H9 (cell line): ENCODE measurements around the gene RBM3. TPM values are rescaled to one million over a fixed set of nuclear protein-coding genes. Genes with fewer than 3 reads are reported as not detected.

Experiments used
- DNase-seq: peaks from one replicate; pipeline ENCODE4 v3.0.0-alpha.2; 2017
- H2AFZ ChIP-seq: one replicate; pipeline ENCODE4 v1.6.1; 2013; ENCODE audit warnings: mild to moderate bottlenecking, low read length, control low read depth, moderate library complexity
- H2AK5ac ChIP-seq: 2 replicates; pipeline ENCODE4 v1.6.1; 2013; ENCODE audit warnings: low read length, control low read depth, mixed read lengths; ENCODE audit not compliant: insufficient read length
- H2BK120ac ChIP-seq: one replicate; pipeline ENCODE4 v1.6.1; 2013; ENCODE audit warnings: low read depth, mild to moderate bottlenecking, low read length, control low read depth, inconsistent platforms; ENCODE audit not compliant: poor library complexity, severe bottlenecking
- H2BK12ac ChIP-seq: 2 replicates; pipeline ENCODE4 v1.6.1; 2013; ENCODE audit warnings: low read length, control low read depth, mixed read lengths, low read depth; ENCODE audit not compliant: insufficient read length
- H2BK15ac ChIP-seq: 2 replicates; pipeline ENCODE4 v1.6.1; 2013; ENCODE audit warnings: low read depth, low read length, control low read depth
- H2BK20ac ChIP-seq: one replicate; pipeline ENCODE4 v1.6.1; 2013; ENCODE audit warnings: low read depth, mild to moderate bottlenecking, low read length, control low read depth, inconsistent platforms; ENCODE audit not compliant: poor library complexity, severe bottlenecking
- H2BK5ac ChIP-seq: 2 replicates; pipeline ENCODE4 v1.6.1; 2013; ENCODE audit warnings: low read length, control low read depth, mixed read lengths; ENCODE audit not compliant: insufficient read length
- H3K14ac ChIP-seq: 2 replicates; pipeline ENCODE4 v1.6.1; 2013; ENCODE audit warnings: low read length, control low read depth; ENCODE audit not compliant: insufficient read depth
- H3K18ac ChIP-seq: 2 replicates; pipeline ENCODE4 v1.6.1; 2013; ENCODE audit warnings: low read depth, mild to moderate bottlenecking, mixed read lengths, low read length, control low read depth; ENCODE audit not compliant: insufficient read length
- H3K23ac ChIP-seq: 2 replicates; pipeline ENCODE4 v1.6.1; 2013; ENCODE audit warnings: low read length, control low read depth, mixed read lengths, low read depth; ENCODE audit not compliant: insufficient read length
- H3K23me2 ChIP-seq: 2 replicates; pipeline ENCODE4 v1.6.1; 2013; ENCODE audit warnings: low read depth, mild to moderate bottlenecking, mixed read lengths, low read length, control low read depth; ENCODE audit not compliant: insufficient read length, poor library complexity, severe bottlenecking
- H3K27ac ChIP-seq: 2 replicates; pipeline ENCODE4 v1.5.1; 2013; ENCODE audit warnings: low read length, control low read depth, mixed read lengths, low read depth; ENCODE audit not compliant: insufficient read length
- H3K27me3 ChIP-seq: 2 replicates; pipeline ENCODE4 v1.6.1; 2013; ENCODE audit warnings: low read length, control low read depth, inconsistent platforms; ENCODE audit not compliant: insufficient read depth
- H3K4ac ChIP-seq: 2 replicates; pipeline ENCODE4 v1.6.1; 2013; ENCODE audit warnings: low read depth, mild to moderate bottlenecking, control low read depth, inconsistent platforms, low read length, moderate library complexity
- H3K4me1 ChIP-seq: 2 replicates; pipeline ENCODE4 v1.6.1; 2013; ENCODE audit warnings: low read length, control low read depth, inconsistent platforms; ENCODE audit not compliant: insufficient read depth
- H3K4me2 ChIP-seq: 2 replicates; pipeline ENCODE4 v1.6.1; 2013; ENCODE audit warnings: low read length, control low read depth, mixed read lengths; ENCODE audit not compliant: insufficient read length, insufficient read depth
- H3K56ac ChIP-seq: 2 replicates; pipeline ENCODE4 v1.6.1; 2013; ENCODE audit warnings: low read depth, mild to moderate bottlenecking, mixed read lengths, low read length, control low read depth; ENCODE audit not compliant: insufficient read length
- H3K79me1 ChIP-seq: 2 replicates; pipeline ENCODE4 v1.6.1; 2013; ENCODE audit warnings: low read depth, mild to moderate bottlenecking, moderate library complexity, low read length, control low read depth, inconsistent platforms; ENCODE audit not compliant: insufficient read depth, poor library complexity, severe bottlenecking
- H3K79me2 ChIP-seq: 2 replicates; pipeline ENCODE4 v1.6.1; 2013; ENCODE audit warnings: low read length, control low read depth, inconsistent platforms; ENCODE audit not compliant: insufficient read depth
- H3K9ac ChIP-seq: 2 replicates; pipeline ENCODE4 v1.6.1; 2013; ENCODE audit warnings: low read length, control low read depth, mixed read lengths; ENCODE audit not compliant: insufficient read length; ENCODE audit errors: extremely low read depth
- H3K9me3 ChIP-seq: one replicate; pipeline ENCODE4 v1.6.1; 2013; ENCODE audit warnings: low read depth, low read length, inconsistent platforms; ENCODE audit not compliant: control insufficient read depth
- H3T11ph ChIP-seq: one replicate; pipeline ENCODE4 v1.6.1; 2013; ENCODE audit warnings: mild to moderate bottlenecking, low read length, control low read depth, inconsistent platforms
- H4K20me1 ChIP-seq: one replicate; pipeline ENCODE4 v1.6.1; 2013; ENCODE audit not compliant: control insufficient read depth, insufficient read length, insufficient read depth
- H4K5ac ChIP-seq: 2 replicates; pipeline ENCODE4 v1.6.1; 2013; ENCODE audit warnings: low read depth, mild to moderate bottlenecking, mixed read lengths, low read length, control low read depth; ENCODE audit not compliant: insufficient read length
- H4K8ac ChIP-seq: replicated peaks from 2 replicates; pipeline ENCODE4 v1.6.1; 2013; ENCODE audit warnings: low read length, control low read depth, mixed read lengths, low read depth; ENCODE audit not compliant: insufficient read length
- H4K91ac ChIP-seq: 2 replicates; pipeline ENCODE4 v1.6.1; 2013; ENCODE audit warnings: low read depth, mild to moderate bottlenecking, moderate library complexity, mixed read lengths, low read length, control low read depth; ENCODE audit not compliant: insufficient read length
- H3K27ac Mint-ChIP-seq, 3 experiments: 2 replicates in 2 of 3; 3 replicates in 1 of 3; pipeline ENCODE4 v1.8.0; 2020 to 2021; ENCODE audit warnings: mixed read lengths in 3 of 3, mild to moderate bottlenecking in 1 of 3, moderate library complexity in 1 of 3
- H3K27me3 Mint-ChIP-seq: 2 replicates; pipeline ENCODE4 v1.8.0; 2021; ENCODE audit warnings: low read depth, mild to moderate bottlenecking, moderate library complexity, mixed read lengths
- H3K36me3 Mint-ChIP-seq, 3 experiments: 2 replicates in 2 of 3; 3 replicates in 1 of 3; pipeline ENCODE4 v1.8.0; 2020 to 2021; ENCODE audit warnings: low read depth in 3 of 3, mixed read lengths in 3 of 3; ENCODE audit not compliant: insufficient read depth in 1 of 3
- H3K4me1 Mint-ChIP-seq, 2 experiments: 2 replicates each; pipeline ENCODE4 v1.8.0; 2020; ENCODE audit warnings: mixed read lengths in 2 of 2
- H3K4me3 Mint-ChIP-seq, 2 experiments: 2 replicates in 1 of 2; 3 replicates in 1 of 2; pipeline ENCODE4 v1.8.0; 2020 to 2021; ENCODE audit warnings: mild to moderate bottlenecking in 2 of 2, mixed read lengths in 2 of 2, moderate library complexity in 1 of 2
- H3K9me3 Mint-ChIP-seq, 2 experiments: 2 replicates in 1 of 2; 3 replicates in 1 of 2; pipeline ENCODE4 v1.8.0; 2020; ENCODE audit warnings: mild to moderate bottlenecking in 2 of 2, mixed read lengths in 2 of 2, moderate library complexity in 1 of 2
- WGBS: extraction: QIAGEN DNeasy Blood & Tissue Kit; methylation state at CpG from one replicate; pipeline ENCODE4 v1.1.7; 2013; ENCODE audit warnings: missing lambda C conversion rate, low lambda C conversion rate, mixed read lengths; ENCODE audit not compliant: insufficient read length; ENCODE audit errors: extremely low coverage; 5-methylcytosine and 5-hydroxymethylcytosine counted together
- total RNA-seq: library from RNA; stranded (reverse); gene quantifications from 2 replicates; pipeline ENCODE4 v1.2.1, GENCODE V29; 2021
- TF ChIP-seq, protein P1 (sequence below): fragments of 200-600 bp; sonication (generic); conservative IDR thresholded peaks from 3 replicates; pipeline ENCODE4 v1.8.0; 2021; ENCODE audit warnings: antibody characterized with exemption, mild to moderate bottlenecking

Gene RBM3
- total RNA-seq, 1 experiment from 2014 or later = 264 TPM

DNA sequence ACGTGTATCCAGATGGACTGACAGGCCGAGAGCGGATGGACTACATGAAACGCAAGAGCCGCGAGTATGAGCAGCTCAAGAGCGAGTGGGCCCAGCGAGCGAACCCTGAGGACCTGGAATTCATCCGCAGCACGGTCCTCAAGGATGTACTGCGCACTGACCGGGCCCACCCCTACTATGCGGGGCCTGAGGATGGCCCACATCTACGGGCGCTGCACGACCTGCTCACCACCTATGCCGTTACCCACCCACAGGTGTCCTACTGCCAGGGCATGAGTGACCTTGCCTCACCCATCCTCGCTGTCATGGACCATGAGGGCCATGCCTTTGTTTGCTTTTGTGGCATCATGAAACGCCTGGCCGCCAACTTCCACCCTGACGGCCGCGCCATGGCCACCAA is 14.6 kb upstream of the RBM3 start:
- no peak overlapping the region for H3K27ac Mint-ChIP-seq
- H3K4me2 ChIP-seq = no peak overlapping the region
- H2BK15ac ChIP-seq = no peak overlapping the region
- no peak overlapping the region for H3K23ac ChIP-seq
- H3K27me3 Mint-ChIP-seq = no peaks in the 10 kb centered on the region
- no peak overlapping the region for H2BK5ac ChIP-seq
- H2AFZ ChIP-seq = no peak overlapping the region
- no peaks in the 10 kb centered on the region for H4K20me1 ChIP-seq
- no CpG with 5 or more reads among the region's 24 CpGs for WGBS
- H3K4me1 ChIP-seq = no peaks in the 10 kb centered on the region
- H2BK12ac ChIP-seq = no peak overlapping the region
- H4K8ac ChIP-seq = no peak overlapping the region
- H3K56ac ChIP-seq = no peak overlapping the region
- H3K4me3 Mint-ChIP-seq = no peak overlapping the region
- TF ChIP-seq, protein P1, sequence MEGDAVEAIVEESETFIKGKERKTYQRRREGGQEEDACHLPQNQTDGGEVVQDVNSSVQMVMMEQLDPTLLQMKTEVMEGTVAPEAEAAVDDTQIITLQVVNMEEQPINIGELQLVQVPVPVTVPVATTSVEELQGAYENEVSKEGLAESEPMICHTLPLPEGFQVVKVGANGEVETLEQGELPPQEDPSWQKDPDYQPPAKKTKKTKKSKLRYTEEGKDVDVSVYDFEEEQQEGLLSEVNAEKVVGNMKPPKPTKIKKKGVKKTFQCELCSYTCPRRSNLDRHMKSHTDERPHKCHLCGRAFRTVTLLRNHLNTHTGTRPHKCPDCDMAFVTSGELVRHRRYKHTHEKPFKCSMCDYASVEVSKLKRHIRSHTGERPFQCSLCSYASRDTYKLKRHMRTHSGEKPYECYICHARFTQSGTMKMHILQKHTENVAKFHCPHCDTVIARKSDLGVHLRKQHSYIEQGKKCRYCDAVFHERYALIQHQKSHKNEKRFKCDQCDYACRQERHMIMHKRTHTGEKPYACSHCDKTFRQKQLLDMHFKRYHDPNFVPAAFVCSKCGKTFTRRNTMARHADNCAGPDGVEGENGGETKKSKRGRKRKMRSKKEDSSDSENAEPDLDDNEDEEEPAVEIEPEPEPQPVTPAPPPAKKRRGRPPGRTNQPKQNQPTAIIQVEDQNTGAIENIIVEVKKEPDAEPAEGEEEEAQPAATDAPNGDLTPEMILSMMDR = no peak
- no peaks in the 10 kb centered on the region for H3K23me2 ChIP-seq
- H3K27me3 ChIP-seq = no peaks in the 10 kb centered on the region
- H3K14ac ChIP-seq = no peak overlapping the region
- no peak for DNase-seq
- no peaks in the 10 kb centered on the region for H3K79me2 ChIP-seq
- peaks cover 33% of the 10 kb centered on the region for H3K9me3 ChIP-seq
- no peak overlapping the region for H3K4ac ChIP-seq
- peaks cover 9 to 58% (median 40%) of the 10 kb centered on the region in 3 experiments; a peak in 6 of 7 replicates for H3K36me3 Mint-ChIP-seq
- no peak overlapping the region for H3T11ph ChIP-seq
- H3K27ac ChIP-seq = no peak overlapping the region
- H3K9ac ChIP-seq = no peak overlapping the region
- H3K79me1 ChIP-seq = no peaks in the 10 kb centered on the region
- H3K4me1 Mint-ChIP-seq = peaks cover 3% of the 10 kb centered on the region in 2 experiments; a peak in 1 of 4 replicates
- peaks cover 72 to 77% of the 10 kb centered on the region in 2 experiments for H3K9me3 Mint-ChIP-seq
- H2BK20ac ChIP-seq = no peak overlapping the region
- no peak overlapping the region for H3K18ac ChIP-seq
- no peak overlapping the region for H2BK120ac ChIP-seq
- no peak overlapping the region for H4K91ac ChIP-seq
- H4K5ac ChIP-seq = no peak overlapping the region
- no peak overlapping the region for H2AK5ac ChIP-seq
